DND-41 (cell line): Measurements from ENCODE around the gene TMEM132D.

Experiments
- EZH2 ChIP-seq: IDR thresholded peaks from 3 replicates; pipeline ENCODE4 v1.6.1; 2012; ENCODE audit warnings: borderline replicate concordance, low read depth, mild to moderate bottlenecking, moderate library complexity, low read length, inconsistent platforms; ENCODE audit not compliant: severe bottlenecking
- TF ChIP-seq, protein P1 (sequence below): IDR thresholded peaks from 2 replicates; pipeline ENCODE4 v1.5.1; 2012; ENCODE audit warnings: borderline replicate concordance, low read length, moderate library complexity, mild to moderate bottlenecking; ENCODE audit not compliant: poor library complexity, severe bottlenecking; ENCODE audit errors: extremely low read depth

DNA sequence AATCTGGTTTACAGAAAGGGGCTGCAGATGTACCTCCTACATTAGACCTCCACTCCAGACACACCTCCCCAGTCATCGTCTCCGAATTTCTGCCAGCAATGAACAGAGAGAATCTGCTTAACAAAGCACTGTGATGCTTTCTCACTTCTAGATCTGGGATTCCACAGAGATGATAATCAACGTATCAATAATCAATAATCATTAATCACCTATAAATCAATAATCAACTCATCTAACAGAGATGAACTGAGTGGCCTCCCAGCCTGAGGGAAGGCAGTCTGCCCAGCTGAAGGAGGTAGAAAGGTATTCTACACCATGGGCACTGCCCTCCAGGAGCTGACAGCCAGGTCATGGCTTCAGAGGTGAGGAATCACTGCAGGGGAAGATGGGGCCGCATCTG is 183.2 kb downstream of the TMEM132D start:
- TF ChIP-seq, protein P1, sequence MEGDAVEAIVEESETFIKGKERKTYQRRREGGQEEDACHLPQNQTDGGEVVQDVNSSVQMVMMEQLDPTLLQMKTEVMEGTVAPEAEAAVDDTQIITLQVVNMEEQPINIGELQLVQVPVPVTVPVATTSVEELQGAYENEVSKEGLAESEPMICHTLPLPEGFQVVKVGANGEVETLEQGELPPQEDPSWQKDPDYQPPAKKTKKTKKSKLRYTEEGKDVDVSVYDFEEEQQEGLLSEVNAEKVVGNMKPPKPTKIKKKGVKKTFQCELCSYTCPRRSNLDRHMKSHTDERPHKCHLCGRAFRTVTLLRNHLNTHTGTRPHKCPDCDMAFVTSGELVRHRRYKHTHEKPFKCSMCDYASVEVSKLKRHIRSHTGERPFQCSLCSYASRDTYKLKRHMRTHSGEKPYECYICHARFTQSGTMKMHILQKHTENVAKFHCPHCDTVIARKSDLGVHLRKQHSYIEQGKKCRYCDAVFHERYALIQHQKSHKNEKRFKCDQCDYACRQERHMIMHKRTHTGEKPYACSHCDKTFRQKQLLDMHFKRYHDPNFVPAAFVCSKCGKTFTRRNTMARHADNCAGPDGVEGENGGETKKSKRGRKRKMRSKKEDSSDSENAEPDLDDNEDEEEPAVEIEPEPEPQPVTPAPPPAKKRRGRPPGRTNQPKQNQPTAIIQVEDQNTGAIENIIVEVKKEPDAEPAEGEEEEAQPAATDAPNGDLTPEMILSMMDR = no peak
- TF ChIP-seq EZH2 = no peak
